HG03575 (cell line): ENCODE measurements around the gene PTK6.
"Not testable (repeated sequence)": the region's sequence is repeated elsewhere in the genome, so short reads cannot be mapped to it uniquely, and the experiment has no call there.

Source experiments
- ATAC-seq: cut with Tn5 transposase; IDR thresholded peaks from one replicate; pipeline ENCODE4 v1.9.1; 2021; ENCODE audit not compliant: unreplicated experiment, insufficient number of reproducible peaks, low FRiP score; ENCODE audit errors: extremely low read depth

Gene PTK6

DNA sequence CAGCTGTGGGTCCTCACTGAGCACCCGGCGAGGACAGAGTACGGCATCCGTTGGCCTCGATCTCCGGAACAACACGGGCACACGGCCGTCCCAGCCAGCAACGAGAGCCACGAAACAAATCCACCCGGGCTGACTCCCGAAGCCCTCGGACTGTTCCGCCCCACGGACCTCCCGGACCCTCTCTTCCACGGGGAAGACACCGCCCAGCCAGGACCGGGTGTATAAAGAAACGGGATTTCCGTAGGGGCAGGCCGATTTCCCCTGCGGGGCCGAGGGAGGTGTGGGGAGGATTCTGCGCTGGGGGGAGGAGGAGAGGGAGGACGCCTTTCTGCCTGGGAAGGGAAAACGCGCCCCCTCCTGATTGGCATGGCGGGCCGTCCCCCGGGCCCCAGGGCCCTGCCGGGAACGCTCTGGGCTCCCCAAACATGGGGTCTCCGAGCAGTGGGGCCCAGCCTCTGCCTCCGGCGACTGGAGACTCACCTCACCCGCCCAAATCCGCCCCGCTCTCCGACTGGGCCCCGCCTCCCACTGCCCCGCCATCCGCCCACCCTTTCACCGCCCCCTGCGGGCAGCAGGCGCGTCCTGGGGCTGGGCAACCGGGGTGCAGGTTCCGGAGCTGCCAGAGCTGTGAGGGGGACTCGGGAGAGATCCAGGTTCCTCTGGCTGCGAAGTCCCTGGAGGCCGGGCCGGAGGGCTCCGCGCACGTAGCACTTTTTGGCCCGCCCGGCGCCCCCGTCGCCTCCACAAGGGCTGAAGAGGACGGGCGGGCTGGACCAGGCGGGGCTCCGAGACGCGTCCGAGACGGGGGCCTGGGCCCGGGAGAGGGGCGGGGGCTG is 17.3 kb downstream of the PTK6 start:
- ATAC-seq = no peak

GRCh38 chr20:63518946-63519667 is 18.1 kb downstream of the PTK6 start:
- no peak for ATAC-seq

DNA sequence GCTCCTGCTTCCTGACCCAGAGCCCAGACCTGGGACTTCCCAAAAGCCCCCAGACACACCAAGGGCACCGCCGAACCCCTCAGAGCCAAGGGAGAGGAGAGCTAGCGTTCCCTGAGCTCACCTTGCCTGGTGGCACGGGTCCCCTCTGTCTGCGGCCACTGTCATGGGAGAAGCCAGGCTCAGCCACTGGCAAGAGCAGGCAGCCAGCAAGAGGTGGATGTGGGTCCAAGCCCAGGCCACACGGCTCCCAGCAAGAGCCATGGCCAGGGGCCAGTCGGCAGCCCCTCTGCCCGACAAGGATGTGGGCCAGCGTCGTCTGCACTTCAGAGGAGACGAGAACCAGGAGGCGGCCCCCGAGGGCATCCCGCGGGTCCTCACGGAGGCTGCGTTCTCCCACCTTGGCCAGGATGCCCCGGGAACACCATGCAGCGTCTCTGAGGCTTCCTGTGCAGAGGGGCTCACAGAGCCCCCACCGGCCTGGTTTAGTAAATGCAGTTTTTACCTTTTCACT is 18.8 kb downstream of the PTK6 start:
- ATAC-seq = no peak

GRCh38 chr20:63517376-63518309 is 19.5 kb downstream of the PTK6 start:
- no peak for ATAC-seq

- ATAC-seq = not testable (repeated sequence)
These were observed 22.7 kb downstream of the PTK6 start for GRCh38 chr20:63514520-63514919.

- no peak for ATAC-seq
These were observed 24.0 kb downstream of the PTK6 start for GRCh38 chr20:63513207-63513606.

GRCh38 chr20:63509088-63509564 is 28.1 kb downstream of the PTK6 start:
- no peak for ATAC-seq

DNA sequence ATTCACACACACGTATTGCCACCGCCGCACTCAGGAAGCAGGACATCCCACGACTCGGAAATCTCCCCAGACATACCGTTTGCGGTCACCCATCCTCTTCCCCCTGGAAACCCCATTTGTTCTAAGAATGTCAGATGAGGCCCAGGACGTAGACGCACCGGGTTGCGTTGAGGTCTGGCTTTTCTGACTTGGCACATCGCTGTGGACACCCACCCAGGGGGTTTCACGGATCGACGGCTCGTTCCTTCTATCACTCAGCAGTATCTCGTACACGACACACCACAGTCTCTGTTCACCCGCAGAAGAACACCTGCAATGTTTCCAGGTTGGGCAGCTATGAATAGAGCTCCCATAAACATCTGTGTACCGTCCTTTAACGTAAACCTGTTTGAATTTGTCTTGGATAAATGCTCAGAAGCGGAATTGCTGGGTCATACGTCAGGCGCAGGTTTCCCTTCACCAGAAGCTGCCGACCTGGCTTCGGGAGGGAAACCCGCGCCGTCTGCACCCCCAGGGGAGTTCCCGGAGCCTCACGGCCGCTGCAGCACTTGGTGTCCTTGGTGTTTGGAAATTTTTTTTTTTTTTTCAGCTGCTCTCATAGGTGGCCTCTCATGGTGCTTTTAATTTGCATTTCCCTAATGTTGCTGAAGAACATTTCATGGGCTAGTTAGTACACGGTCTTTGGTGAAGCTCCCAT is 29.0 kb downstream of the PTK6 start:
- ATAC-seq = no peak

GRCh38 chr20:63507083-63507743 is 30.0 kb downstream of the PTK6 start:
- ATAC-seq = no peak

DNA sequence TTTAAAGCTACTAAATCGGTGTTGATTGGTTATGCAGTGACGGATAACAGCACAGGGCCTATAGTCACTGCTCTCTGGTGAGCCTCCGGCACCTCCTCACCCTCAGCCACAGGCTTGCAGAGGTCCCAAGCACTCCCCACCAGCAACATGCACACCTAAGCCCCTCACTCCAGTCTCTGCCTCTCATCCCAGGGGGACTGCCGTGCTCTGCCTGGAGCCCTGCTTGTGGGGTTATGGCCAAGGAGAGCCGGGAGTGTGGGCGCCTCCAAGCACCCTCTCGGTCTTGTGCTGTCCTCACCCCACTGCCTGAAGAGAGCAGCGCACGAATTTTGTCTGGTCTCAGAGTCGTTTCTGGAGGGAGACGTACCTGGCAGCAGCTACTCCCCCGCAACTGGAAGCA is 31.5 kb downstream of the PTK6 start:
- no peak for ATAC-seq

DNA sequence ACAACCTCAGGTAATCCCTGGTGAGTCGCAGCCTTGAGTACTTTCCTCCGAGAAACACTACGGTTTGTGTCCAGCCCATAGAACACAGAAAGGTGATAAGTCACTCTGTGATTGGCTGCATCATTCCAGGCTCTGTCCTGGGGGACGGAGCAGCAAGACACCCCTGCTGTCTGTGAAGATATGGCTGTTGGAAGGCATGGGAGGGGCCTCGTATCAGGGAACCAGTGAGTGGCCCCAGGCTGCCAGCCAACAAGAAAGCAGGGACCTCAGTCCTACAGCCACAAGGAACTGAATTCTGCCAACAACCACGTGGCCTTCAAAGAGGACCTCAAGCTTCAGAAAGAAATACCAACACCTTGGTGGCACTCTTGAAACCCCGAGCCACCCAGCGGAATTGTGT is 31.9 kb downstream of the PTK6 start:
- no peak for ATAC-seq

- ATAC-seq = no peak
These were observed 32.5 kb downstream of the PTK6 start for GRCh38 chr20:63504642-63505041.

GRCh38 chr20:63503524-63503923 is 33.7 kb downstream of the PTK6 start:
- no peak for ATAC-seq

- ATAC-seq = no peak
These were observed 34.5 kb downstream of the PTK6 start for GRCh38 chr20:63502671-63503172.

- no peak for ATAC-seq
These were observed 35.1 kb downstream of the PTK6 start for GRCh38 chr20:63501818-63502670.

DNA sequence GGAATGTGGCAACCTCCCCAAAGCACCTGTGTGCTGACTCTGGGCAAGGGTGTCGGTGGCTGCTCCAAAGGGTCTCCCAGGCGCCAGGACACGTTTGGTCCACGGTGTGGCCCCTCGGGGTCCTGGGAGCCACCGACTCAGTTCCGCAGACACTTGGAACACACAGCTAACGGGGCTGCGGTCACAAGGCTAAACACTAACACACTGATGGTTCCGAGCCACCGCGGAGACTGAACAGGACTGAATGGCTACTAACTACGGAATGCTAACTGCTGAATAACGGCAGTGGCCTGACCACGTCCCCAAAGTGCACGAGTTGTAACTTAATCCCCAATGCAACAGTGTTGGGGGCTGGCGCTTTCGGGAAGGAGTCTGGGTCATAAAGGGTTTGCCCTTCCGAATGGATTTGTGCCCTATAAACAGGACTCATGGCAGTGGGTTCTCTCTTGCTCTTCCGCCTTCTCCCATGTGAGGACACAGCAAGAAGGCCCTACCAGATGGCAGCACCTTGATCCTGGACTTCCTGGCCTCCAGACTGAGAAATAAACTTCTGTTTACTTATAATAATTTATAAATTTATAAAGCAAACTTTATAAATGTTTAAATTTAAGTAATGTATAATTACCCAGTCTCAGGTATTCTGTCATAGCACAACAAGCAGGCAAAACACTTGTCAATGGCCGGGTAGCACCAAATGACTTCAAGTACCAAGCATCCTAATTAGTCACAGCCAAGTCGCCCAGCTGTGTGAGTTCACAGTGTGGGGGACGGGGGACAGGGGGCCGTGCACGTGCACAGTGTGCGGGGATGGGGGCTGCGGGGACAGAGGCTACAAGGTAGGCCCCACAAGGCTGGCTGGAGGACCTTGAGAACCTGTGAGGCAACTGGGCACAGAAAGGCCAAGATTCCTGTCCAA is 36.0 kb downstream of the PTK6 start:
- ATAC-seq = no peak
